GM18909 (cell line): ENCODE results near the gene GPATCH1.
A peak's percentile ranks its signal among the peaks of the same experiment; 100 is the strongest.
"Not testable (repeated sequence)": the region's sequence is repeated elsewhere in the genome, so short reads cannot be mapped to it uniquely, and the experiment has no call there.

Experiments used
- ATAC-seq: cut with Tn5 transposase; IDR thresholded peaks from one replicate; pipeline ENCODE4 v1.9.1; 2021; ENCODE audit warnings: mild to moderate bottlenecking; ENCODE audit not compliant: unreplicated experiment, poor library complexity

GPATCH1 gene

GRCh38 chr19:33080761-33081681, at the start of gene GPATCH1:
Gene GPATCH1 (plus strand): TSS chr19:33081181. CDS start chr19:33081194, 13 bp downstream.
- ATAC-seq = peak; percentile 87

DNA sequence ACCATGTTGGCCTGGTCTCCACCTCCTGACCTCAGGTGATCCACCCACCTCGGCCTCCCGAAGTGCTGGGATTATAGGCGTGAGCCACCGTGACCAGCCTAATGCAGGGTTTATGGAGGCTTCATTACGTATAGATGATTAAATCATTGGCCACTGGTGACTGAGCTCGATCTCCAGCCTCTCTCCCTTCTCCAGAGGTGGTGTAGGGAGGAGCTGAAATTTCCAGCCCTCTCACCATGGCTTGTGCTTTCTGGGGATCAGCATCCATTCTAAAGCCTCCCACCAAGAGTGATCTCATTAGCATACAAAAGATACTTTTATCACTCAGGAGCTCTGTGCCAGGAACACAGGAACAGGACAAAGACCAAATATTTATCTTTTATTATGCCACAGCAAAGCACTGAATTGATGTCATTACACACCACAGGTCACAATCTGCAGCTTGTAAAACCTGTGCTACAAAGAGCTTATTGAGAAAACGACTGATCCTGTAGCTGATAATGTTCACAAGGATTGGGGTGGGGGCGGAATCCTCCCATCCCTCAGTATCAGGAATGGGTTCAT, 48.7 kb upstream of the GPATCH1 start:
- ATAC-seq = no peak

DNA sequence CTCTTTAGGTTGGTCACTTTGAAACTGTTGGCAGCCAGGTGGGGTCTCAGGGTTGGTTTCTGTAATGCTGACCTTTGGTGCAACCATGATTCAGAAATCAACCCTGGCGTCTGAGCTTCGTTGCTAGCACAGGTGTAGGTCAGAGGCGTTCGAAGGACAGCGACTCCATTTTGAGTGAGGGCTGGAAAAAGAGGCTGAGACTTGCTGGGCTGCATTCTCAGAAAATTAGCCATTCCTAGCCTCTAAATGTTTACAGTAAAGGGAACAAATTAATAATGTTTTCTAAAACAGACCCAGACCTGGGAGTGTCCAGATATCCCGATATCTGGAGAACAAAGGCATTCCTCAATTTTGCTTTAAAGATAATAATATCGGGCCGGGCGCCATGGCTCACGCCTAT, 45.5 kb upstream of the GPATCH1 start:
- no peak for ATAC-seq

GRCh38 chr19:33036370-33037167, 44.4 kb upstream of the GPATCH1 start:
- ATAC-seq = not testable (repeated sequence)

- ATAC-seq = not testable (repeated sequence)
These were observed 43.6 kb upstream of the GPATCH1 start for GRCh38 chr19:33037168-33038025.

DNA sequence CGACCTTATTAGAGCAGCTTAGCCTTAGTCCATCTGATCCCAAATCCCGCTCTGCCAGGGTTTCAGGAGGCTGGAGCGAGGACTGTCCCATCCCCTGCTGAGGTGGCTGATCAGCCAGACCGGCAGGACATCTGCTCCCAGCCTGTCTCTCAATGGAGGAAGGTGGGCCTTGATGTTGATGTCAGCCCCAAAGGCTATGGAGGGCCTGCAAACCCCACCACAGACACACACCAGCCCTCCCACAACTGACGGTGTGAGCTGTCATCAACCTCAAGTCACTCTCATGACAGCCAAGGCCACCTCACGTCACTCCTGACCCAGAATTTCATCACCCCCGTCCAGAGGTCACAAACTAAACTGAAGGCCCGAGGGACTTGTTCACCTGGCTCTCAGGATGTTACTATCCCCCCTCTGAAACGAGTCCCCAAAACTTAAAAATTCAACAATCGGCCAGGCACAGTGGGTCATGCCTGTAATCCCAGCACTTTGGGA, 41.8 kb upstream of the GPATCH1 start:
- no peak for ATAC-seq

- ATAC-seq = no peak
These were observed 41.2 kb upstream of the GPATCH1 start for GRCh38 chr19:33039815-33040214.

DNA sequence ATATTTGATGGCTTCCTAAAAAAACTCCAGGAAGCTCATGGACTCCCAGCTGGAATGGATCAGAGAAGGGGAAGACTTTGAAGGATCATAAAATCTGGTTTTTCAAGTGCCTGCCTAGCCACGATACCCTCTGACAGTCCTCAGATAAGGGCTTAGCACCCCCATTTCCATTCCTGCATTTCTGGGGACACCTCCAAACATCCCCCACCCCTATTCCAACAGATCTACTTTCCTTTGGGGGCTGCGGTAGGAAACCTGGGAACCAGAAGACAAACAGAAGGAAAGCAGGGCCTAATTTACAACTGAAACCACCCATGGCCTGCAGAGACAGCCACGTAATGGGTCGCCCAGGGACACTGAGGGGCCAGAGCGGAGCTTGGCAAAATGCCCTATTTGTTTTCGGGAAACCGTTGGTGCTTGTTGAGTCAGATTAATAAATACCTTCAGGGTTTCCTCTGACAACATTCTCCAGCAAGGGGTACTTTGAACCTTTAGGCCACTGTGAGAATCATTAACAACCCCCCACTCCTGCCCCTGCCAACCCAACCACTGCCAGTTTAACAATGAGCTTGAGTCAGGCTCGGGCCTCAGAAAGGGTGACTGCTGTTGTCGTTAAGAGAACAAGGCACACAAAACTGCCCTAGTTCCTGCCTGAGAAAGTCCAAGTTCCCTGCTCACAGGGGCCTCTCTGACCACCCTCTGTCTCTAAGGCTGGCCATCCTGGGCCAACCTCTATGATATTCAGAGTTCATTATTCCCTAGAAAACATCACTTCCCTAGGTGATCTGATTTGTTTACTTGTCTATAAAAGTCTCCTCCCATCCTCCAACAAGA, 39.8 kb upstream of the GPATCH1 start:
- peak; percentile 59 for ATAC-seq

DNA sequence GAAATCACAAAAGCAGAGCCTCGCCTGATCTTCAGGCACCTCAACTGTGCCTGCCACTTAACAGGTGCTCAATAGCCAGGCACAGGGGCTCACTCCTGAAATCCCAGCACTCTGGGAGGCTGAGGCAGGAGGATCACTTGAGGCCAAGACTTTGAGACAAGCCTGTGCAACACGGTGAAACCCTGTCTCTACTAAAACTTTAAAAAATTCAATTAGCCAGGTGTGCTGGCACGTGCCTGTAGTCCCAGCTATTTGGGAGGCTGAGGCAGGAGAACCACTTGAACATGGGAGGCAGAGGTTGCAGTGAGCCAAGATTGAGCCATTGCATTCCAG, 39.2 kb upstream of the GPATCH1 start:
- peak; percentile 20 for ATAC-seq

DNA sequence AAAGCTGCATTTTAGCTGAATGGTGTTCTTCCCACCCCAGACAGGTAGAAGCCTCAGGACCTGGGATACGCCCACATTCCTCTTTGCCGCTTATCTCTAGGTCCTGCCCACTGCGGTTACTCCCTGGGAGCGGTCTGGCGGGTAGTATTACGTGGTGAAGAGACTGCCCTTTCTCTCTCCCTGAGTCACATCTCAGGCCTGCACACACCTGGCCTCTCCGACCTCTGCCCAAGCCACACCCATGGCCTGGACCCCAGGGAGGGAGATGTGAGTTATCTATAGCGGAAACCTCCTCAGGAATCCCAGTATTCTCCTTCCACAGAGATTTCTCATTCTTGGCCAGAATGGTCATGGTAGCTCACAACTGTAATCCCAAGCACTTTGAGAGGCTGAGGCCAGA, 33.6 kb upstream of the GPATCH1 start:
- no peak for ATAC-seq

GRCh38 chr19:33048806-33049676, 31.9 kb upstream of the GPATCH1 start:
- ATAC-seq = no peak

DNA sequence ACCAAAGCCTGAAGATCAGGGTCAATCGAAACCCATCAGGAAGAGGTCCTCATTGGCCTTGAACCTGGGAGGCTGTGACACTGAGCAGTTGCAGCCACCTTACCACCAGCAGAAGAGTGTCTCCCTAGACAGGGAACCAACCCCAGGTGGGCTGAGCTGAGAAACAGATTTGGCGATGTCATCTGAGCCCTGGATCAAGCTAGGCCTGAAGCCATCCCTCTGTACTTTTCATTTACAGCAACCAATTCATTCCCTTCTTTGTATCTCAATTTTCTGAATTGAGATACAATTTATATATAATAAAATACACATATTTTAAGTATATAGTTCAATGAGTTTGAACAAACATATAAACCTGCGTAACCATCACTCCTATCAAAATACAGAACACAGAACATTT, 30.9 kb upstream of the GPATCH1 start:
- no peak for ATAC-seq

DNA sequence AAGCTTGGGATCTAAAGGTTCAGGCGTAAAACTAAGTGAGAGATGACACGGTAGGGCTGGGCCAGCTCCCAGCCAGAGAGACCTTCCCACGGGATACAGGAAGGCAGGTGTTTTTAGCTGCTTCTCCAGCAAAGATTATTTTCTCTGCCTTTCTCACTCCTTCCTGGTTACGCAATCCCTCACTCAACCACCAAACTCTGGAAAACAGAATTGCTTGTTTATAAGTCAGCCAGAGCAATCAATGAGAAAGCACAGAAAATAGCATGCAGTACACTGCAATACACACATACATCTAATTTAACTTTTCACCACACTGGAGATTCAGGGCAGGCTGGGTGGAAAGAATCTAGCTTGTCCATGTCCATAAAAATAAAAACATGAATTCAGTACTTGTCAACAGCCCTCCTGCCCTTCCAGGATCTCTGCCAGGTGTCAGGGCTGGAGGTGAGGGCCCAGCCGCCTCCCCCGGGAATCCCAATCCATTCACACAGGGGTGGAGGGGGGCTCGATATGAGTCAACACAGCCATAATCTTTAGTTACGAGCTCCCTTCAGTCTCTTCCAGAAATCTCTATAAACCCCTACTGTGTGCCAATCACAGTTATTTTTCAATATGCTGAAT, 28.5 kb upstream of the GPATCH1 start:
- ATAC-seq = no peak

GRCh38 chr19:33054623-33055022, 26.4 kb upstream of the GPATCH1 start:
- no peak for ATAC-seq

DNA sequence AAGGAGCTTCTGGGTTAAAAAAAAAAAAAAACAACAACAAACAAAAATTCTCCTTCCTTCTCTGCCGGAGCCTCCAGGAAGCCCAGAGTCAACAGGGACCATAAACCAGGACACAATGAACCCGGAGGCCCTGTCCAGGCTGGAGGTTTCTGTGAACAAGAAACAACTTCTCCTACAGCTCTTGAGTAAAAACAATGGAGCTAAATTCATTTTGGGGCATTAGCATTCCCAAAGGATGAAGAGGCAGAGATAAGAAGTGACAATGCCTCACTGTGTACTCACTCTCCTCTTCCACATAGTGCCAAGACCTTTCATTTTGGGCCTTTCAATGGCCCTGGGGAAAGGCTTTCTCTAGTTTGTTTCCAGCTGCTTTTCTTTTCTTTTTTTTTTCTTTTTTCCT, 25.3 kb upstream of the GPATCH1 start:
- no peak for ATAC-seq

DNA sequence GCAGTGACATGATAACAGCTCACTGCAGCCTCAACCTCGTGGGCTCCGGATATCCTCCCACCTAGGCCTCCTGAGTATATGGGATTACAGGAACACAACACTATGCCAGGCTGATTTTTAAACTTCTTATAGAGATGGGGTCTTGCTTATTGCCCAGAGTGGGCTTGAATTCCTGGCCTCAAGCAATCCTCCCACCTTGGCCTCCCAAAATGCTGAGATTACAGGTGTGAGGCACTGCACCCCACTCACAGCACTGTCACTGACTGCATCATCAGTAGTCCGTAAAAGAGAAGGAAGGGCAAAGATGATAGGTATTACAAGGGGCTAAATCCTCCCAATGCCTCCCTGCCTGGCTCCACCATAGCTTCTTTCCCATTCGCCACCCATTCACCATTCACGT, 20.4 kb upstream of the GPATCH1 start:
- ATAC-seq = no peak

- no peak for ATAC-seq
These were observed 18.1 kb upstream of the GPATCH1 start for GRCh38 chr19:33062902-33063301.

GRCh38 chr19:33063356-33063752, 17.6 kb upstream of the GPATCH1 start:
- no peak for ATAC-seq
